Activated CD8-positive, alpha-beta memory T cell treated with anti-CD3 and anti-CD28 coated beads, Interleukin-2, amount 50 U/mL, for 1 hour (primary cell): ENCODE measurements around the gene OIT3.

Experiments used
- DNase-seq: peaks from one replicate; pipeline ENCODE4 v3.0.0-alpha.2; 2020; ENCODE audit errors: extremely low read depth

Gene OIT3

DNA sequence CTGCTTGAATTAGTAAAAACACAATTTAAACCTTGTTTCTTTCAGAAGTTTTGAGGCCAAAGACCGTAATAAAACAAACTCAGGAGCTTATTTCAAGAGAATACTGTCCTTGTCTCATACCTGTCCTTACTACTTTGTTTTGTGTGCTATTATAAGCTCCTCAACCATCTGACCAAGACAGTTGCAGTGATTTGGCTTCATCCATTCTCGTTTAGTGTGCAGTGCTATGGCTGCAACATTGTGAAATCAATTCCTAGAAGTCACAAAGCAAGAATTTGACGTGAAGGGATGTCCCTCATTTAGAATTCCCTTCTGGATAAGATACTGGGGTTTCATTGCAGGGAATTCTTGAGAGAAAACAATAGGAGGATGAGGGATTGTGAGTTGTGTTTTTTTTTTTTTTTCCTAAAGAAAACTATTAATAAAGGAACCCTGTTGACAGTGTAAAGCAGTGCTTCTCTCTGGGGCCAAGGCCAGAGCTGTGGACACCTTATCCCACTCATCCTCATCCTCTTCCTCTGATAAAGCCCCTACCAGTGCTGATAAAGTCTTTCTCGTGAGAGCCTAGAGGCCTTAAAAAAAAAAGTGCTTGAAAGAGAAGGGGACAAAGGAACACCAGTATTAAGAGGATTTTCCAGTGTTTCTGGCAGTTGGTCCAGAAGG, at the start of gene OIT3:
TSS of gene OIT3 (plus strand) at position 604 of the 663 bp plus-strand sequence. CDS start 60 bp downstream, outside the sequence.
- DNase-seq = no peak

DNA sequence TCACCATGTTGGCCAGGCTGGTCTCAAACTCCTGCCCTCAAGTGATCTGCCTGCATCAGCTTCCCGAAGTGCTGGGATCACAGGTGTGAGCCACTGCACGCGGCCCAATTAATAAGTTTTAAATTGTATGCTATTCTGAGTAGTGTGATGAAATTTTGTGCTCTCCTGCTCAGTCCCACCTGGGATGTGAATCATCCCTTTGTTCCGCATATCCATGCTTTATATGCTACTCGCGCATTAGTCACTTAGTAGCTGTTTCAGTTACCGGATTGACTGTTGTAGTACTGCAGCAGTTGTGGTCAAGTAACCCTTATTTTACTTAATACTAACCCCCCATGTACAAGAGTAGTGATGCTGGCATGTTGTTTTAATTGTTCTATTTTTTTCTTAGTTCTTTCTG, 47.3 kb upstream of the OIT3 start:
- DNase-seq = no peak

GRCh38 chr10:72847681-72848080, 45.9 kb upstream of the OIT3 start:
- DNase-seq = no peak

- no peak for DNase-seq
Observed at GRCh38 chr10:72850861-72851260, 42.7 kb upstream of the OIT3 start.

DNA sequence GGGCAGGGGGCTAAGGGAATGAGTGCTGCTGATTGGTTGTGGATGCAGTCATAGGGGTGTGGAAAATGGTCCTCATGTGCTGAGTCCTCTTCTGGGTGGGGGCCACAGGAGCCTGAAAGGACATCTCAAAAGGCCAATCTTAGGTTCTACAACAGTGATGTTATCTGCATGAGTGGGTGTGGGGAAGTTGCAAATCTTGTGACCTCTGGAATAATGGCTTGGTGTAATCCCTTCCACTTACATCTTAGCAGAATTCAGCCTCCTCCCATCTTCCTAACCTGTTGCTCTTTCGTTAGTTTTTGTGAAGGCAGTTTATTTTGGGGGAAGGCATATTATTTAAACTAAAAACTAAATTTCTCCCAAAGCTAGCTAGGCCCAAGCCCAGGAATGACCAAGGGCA, 42.0 kb upstream of the OIT3 start:
- DNase-seq = no peak

- no peak for DNase-seq
Observed at GRCh38 chr10:72852508-72852907, 41.0 kb upstream of the OIT3 start.

DNA sequence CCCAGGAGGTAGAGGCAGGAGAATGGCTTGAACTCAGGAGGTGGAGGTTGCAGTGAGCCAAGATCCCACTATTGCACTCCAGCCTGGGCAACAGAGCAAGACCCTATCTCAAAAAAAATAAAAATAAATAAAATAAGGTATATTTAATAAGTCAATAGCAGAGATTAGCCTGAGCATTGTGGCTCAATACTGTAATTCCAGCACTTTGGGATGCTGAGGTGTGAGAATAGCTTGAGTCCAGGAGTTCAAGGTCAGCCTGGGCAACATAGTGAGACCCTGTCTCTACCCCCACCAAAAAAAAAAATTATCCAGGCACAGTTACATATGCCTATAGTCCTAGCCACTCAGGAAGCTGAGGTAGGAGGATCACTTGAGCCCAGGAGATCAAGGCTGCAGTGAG, 38.4 kb upstream of the OIT3 start:
- DNase-seq = no peak

DNA sequence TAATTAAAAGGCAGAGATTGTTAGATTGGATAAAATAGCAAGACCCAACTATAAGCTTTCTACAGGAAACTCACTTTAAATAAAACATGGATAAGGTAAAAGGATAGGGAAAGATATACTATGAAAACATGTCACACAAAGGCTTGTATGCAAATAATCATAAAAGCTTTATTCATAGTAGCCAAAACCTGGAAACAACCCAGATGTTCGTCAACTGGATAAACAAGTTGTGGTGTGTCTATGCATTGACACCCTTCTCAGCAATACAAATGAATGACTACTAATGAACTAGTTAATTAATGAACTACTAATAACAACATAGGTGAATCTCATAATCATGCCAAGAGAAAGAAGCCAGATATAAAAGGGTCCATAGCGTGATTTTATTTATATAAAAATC, 37.7 kb upstream of the OIT3 start:
- DNase-seq = no peak

DNA sequence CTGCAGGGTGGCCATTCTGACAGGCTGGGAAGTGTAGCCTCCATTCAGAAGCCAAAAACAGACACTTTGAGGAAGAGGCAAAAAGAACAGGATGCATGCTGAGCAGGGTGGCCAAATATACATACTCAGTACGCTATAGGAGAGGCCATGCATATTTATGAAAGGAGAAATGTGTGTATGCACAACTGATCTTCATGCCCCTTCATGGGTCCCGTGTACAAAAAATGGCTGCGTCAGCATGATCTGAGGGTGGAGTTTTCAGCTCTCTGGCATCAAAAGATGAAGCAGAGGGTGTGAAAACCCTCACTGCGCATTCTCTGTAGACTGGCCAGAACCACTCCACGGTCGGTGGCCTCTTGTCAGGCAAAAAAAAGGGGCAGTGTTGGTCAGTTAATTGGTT, 35.5 kb upstream of the OIT3 start:
- DNase-seq = no peak

DNA sequence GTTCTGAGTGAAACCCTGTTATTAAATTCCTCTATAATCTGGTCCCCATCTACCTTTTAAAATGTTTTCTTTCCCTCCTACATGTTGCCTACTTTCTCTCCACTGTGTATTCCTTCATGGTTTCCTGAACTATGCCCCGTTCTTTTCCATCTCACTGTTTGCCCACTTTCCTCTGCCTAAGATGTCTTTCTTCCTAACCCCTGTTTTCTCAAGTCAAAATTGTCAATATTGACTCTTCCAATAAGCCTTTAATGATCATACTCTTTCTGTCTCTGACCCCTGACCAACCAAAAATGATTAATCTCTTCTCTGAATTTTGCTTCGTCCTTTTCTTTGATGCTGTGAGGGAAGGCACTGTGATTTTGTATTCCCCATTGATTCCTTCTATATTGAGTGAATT, 30.6 kb upstream of the OIT3 start:
- no peak for DNase-seq

- no peak for DNase-seq
Observed at GRCh38 chr10:72875250-72876055, 18.1 kb upstream of the OIT3 start.

- no peak for DNase-seq
Observed at GRCh38 chr10:72879245-72879644, 14.3 kb upstream of the OIT3 start.

GRCh38 chr10:72881291-72881690, 12.2 kb upstream of the OIT3 start:
- no peak for DNase-seq

GRCh38 chr10:72883861-72884260, 9.7 kb upstream of the OIT3 start:
- no peak for DNase-seq

DNA sequence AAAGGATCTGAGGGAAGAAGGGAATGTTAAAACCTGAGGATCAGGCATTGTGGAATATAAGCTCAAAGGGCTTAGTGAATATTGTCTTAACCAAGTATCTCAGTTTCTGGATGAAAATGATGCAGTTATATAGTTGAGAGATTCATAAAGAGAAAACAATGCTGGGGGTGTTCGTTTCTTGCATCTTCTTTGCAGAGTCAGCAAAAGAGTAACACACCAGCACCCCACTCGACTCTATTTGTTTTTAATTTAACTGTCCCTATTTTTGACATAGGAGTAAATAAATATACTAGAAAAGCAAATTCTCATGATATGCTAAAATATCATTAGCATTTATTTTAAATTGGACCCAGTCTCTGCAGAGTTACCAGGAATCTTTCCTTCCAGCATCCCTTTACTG, 7.6 kb upstream of the OIT3 start:
- no peak for DNase-seq

- DNase-seq = no peak
Observed at GRCh38 chr10:72886621-72887020, 6.9 kb upstream of the OIT3 start.

DNA sequence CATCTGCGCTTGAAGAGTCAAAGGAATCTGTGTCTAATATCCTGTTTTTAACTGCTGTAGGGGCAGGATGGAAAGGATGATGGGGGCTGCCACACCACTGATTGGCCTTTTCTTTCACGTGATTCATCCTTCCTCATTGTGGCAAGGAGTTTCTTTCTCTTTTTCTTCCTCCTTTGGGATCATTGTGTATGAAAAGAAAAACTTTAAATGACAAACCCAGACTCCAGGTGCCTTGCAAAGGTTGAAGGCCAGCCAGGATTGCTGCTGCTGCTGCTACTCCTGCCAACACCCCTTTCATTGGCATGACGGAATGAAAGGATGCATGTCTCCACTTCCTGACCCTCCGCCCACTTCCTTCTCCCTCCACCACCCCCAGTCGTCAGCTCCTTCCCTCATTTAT, 6.5 kb upstream of the OIT3 start:
- no peak for DNase-seq

GRCh38 chr10:72888151-72888638, 5.3 kb upstream of the OIT3 start:
- no peak for DNase-seq

GRCh38 chr10:72889391-72889831, 4.1 kb upstream of the OIT3 start:
- no peak for DNase-seq

- no peak for DNase-seq
Observed at GRCh38 chr10:72890086-72890485, 3.5 kb upstream of the OIT3 start.

DNA sequence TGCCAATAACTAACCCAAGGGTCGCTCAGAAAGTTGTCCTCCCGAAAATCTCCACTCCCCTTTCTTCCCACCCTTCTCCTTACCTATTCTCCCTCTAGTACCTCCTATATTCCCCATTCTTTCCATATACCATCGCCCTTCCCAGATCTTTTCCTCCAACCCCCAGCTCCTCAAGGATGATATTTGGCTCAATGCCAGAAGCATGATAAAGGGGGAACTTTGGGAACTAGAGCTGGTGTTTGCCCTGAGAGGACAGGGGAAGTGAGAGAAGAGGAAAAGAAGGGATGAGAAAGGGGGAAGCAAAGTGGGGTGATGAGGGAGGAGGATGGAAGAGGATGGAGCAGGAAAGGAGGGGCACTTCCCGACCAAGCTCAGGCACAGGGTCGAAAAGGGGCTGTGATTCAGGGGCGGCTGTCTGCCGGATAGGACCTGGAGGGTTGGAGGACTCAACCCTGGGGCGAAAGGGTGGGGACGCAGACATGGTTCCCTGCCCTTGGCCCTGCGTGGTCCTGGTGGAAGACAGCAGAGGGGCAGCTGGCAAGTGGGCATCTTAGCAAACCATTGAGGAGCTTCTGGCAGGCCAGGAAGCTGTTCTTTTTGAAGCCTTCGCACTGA, 1.8 kb downstream of the OIT3 start:
- no peak for DNase-seq

DNA sequence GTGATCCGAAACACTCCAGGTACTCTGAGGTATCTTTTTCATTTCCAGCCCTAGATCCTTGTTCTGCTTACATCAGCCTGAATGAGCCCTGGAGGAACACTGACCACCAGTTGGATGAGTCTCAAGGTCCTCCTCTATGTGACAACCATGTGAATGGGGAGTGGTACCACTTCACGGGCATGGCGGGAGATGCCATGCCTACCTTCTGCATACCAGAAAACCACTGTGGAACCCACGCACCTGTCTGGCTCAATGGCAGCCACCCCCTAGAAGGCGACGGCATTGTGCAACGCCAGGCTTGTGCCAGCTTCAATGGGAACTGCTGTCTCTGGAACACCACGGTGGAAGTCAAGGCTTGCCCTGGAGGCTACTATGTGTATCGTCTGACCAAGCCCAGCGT, 5.1 kb downstream of the OIT3 start:
- DNase-seq = no peak

DNA sequence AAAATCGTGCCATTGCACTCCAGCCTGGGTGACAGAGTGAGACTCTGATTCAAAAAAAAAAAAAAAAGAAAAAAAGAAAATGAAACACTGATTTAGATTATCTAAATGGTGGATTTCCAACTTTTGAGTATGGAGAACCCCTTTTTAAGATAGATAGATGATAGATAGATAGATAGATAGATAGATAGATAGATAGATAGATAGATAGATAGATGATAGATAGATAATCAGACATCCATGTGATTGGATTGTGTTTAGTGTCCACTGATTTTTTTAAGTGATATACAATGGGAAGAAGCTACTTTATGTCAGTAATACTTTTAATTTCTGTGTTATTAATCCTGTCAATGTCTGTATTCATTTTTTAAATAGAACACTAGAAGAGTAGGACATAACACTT, 6.0 kb downstream of the OIT3 start:
- DNase-seq = no peak
